HEK293T (cell line): ENCODE data around the gene CST4.
"Not testable (repeated sequence)": the region's sequence is repeated elsewhere in the genome, so short reads cannot be mapped to it uniquely, and the experiment has no call there.

Source experiments
- CTCF ChIA-PET: fragments of 350-600 bp; formaldehyde crosslinking; extraction: SDS; loops from one replicate; lab custom pipeline; 2021; ENCODE audit warnings: antibody characterized with exemption, inconsistent platforms; lab: Yijun Ruan, JAX
- POLR2A ChIA-PET: fragments of 350-600 bp; formaldehyde crosslinking; extraction: SDS; loops from one replicate; lab custom pipeline; 2020; ENCODE audit warnings: antibody characterized with exemption, inconsistent platforms; lab: Yijun Ruan, JAX
- DNase-seq: peaks from one replicate; pipeline ENCODE4 v3.0.0; 2012; ENCODE audit warnings: mixed read lengths; ENCODE audit errors: extremely low spot score
- ARNT ChIP-seq: fragments of 450-650 bp; IDR thresholded peaks from 2 replicates; pipeline ENCODE4 v1.6.1; 2017; ENCODE audit warnings: mild to moderate bottlenecking
- BHLHE40 ChIP-seq: fragments of 450-650 bp; IDR thresholded peaks from 2 replicates; pipeline ENCODE4 v1.6.1; 2016; ENCODE audit warnings: mild to moderate bottlenecking, moderate library complexity, borderline replicate concordance
- CTBP1 ChIP-seq: fragments of 450-650 bp; IDR thresholded peaks from 2 replicates; pipeline ENCODE4 v1.6.1; 2016; ENCODE audit warnings: borderline replicate concordance
- ELF4 ChIP-seq: fragments of 450-650 bp; IDR thresholded peaks from 2 replicates; pipeline ENCODE4 v1.6.1; 2017; ENCODE audit warnings: antibody characterized with exemption
- FOXA1 ChIP-seq: fragments of 450-650 bp; IDR thresholded peaks from 2 replicates; pipeline ENCODE4 v1.6.1; 2016; ENCODE audit warnings: mild to moderate bottlenecking
- FOXK2 ChIP-seq: fragments of 450-650 bp; IDR thresholded peaks from 2 replicates; pipeline ENCODE4 v1.6.1; 2016; ENCODE audit warnings: mild to moderate bottlenecking
- FOXM1 ChIP-seq: fragments of 450-650 bp; IDR thresholded peaks from 2 replicates; pipeline ENCODE4 v1.6.1; 2017; ENCODE audit warnings: mild to moderate bottlenecking, borderline replicate concordance
- HDGF ChIP-seq: fragments of 450-650 bp; IDR thresholded peaks from 2 replicates; pipeline ENCODE4 v1.6.1; 2017; ENCODE audit warnings: antibody characterized with exemption, borderline replicate concordance
- L3MBTL2 ChIP-seq: fragments of 450-650 bp; conservative IDR thresholded peaks from 2 replicates; pipeline ENCODE4 v1.6.1; 2016; ENCODE audit warnings: mild to moderate bottlenecking
- LEF1 ChIP-seq: fragments of 450-650 bp; IDR thresholded peaks from 2 replicates; pipeline ENCODE4 v1.6.1; 2017; ENCODE audit warnings: mild to moderate bottlenecking, borderline replicate concordance
- NFRKB ChIP-seq: fragments of 450-650 bp; IDR thresholded peaks from 2 replicates; pipeline ENCODE4 v1.6.1; 2016; ENCODE audit warnings: mild to moderate bottlenecking, moderate library complexity
- SP1 ChIP-seq: fragments of 450-650 bp; IDR thresholded peaks from 2 replicates; pipeline ENCODE4 v1.6.1; 2017
- SUZ12 ChIP-seq: fragments of 450-650 bp; IDR thresholded peaks from 2 replicates; pipeline ENCODE4 v1.6.1; 2016; ENCODE audit warnings: mild to moderate bottlenecking
- TARDBP ChIP-seq: fragments of 450-650 bp; IDR thresholded peaks from 2 replicates; pipeline ENCODE4 v1.6.1; 2016
- ZNF384 ChIP-seq: fragments of 450-650 bp; IDR thresholded peaks from 2 replicates; pipeline ENCODE4 v1.6.1; 2016
- TF ChIP-seq, protein P1 (sequence below): fragments of 450-650 bp; IDR thresholded peaks from 2 replicates; pipeline ENCODE4 v1.6.1; 2016

The CST4 gene

DNA sequence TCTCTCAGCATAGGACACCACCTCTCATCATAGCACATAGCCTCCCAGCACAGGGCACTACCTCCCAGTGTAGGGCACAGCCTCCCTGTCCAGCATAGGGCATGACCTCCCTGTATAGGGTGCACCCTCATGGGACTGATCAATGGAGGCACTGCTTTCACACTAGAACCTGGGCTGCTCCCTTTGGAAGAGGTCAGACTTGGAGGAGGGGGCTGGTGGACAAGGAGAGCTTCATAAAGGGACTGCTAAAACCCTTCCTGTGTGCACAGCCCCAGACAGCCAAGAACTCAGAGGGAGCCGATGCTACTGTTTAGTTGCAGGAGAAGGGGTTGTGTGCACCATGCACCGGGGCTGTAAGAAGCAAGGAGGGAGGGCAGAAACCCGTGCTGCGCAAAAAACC, 21.9 kb upstream of the CST4 start:
- DNase-seq, result no peak
- ChIA-PET CTCF (no interaction called here), POLR2A (no interaction called here)
- no peak for TF ChIP-seq FOXK2
- TF ChIP-seq SUZ12, result no peak
- TF ChIP-seq L3MBTL2, result no peak
- no peak for TF ChIP-seq FOXM1
- no peak for TF ChIP-seq SP1
- TF ChIP-seq HDGF, result no peak
- TF ChIP-seq ZNF384, result no peak
- no peak for TF ChIP-seq TARDBP
- no peak for TF ChIP-seq ARNT

DNA sequence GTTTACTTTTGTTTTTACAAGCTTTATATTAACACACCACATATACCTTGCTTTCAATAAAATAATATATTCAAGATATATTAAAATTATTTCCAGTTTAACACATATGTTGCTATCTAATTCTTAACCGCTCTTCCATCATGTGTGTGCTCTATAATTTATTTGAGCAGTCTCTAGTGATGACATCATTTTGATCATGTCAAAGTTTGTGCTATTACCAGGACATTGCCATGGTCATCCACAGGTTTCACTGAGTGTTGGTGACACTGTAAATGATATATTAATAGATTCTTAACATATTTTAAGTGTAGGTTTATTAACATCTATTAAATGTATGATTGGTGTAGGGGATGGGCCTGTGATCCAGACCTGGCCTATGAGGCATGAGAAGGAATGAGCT, 17.1 kb upstream of the CST4 start:
- no peak for DNase-seq
- POLR2A ChIA-PET, result no interaction called here
- CTCF ChIA-PET, result interaction anchor here (1.1 kb wide), 1 partner anchor 77 kb away, joined by 3 read pairs; no protein-coding TSS in a partner anchor
- no peak for TF ChIP-seq CTBP1
- TF ChIP-seq FOXM1, result no peak
- no peak for TF ChIP-seq SUZ12
- TF ChIP-seq ARNT, result no peak
- no peak for TF ChIP-seq HDGF
- no peak for TF ChIP-seq FOXA1
- TF ChIP-seq BHLHE40, result no peak
- TF ChIP-seq SP1, result no peak
- no peak for TF ChIP-seq ZNF384
- TF ChIP-seq NFRKB, result no peak

DNA sequence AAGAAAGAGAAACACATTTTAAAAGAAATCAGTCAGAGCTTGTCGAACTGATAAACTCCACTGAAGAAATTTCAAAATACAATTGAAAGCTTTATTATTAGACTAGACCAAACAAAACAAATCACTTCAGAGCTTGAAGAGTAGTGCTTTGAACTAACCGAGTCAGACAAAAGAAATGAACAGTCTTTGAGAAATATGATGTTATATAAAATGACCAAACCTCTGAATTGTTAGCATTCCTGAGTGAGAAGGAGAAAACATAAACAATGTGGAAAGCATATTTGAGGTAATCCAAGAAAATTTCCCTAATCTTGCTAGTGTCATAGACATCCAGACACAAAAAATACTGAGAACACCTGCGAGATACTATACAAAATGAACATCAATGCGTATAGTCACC, 13.2 kb upstream of the CST4 start:
- no peak for DNase-seq
- POLR2A ChIA-PET, result no interaction called here
- TF ChIP-seq HDGF (no peak), L3MBTL2 (no peak), FOXA1 (no peak), CTBP1 (no peak), ARNT (no peak), NFRKB (no peak), ZNF384 (no peak), ELF4 (no peak), TARDBP (no peak), FOXM1 (no peak), SP1 (no peak), FOXK2 (no peak), BHLHE40 (no peak), SUZ12 (no peak), LEF1 (no peak)
- TF ChIP-seq, protein P1, sequence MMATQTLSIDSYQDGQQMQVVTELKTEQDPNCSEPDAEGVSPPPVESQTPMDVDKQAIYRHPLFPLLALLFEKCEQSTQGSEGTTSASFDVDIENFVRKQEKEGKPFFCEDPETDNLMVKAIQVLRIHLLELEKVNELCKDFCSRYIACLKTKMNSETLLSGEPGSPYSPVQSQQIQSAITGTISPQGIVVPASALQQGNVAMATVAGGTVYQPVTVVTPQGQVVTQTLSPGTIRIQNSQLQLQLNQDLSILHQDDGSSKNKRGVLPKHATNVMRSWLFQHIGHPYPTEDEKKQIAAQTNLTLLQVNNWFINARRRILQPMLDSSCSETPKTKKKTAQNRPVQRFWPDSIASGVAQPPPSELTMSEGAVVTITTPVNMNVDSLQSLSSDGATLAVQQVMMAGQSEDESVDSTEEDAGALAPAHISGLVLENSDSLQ, result no peak
- CTCF ChIA-PET, result no interaction called here

DNA sequence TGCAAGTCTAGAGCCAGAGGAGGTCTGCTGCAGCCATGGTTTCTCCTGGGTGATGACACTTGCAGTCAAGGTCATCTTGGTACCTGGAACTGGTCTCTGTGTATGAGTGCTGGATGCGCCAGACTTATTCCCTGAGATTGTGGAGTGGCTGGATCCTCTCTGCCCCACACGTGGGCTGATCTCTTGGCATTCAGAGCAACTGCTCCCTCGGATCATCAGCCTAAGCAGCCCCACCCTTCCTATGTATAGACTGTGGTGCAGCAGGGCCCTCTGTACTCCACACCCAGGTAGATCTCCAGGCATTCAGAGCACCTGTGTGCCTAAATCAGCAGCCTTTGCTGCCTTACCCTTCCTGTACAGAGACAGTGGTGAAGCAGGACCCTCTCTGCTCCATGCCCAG, 12.1 kb upstream of the CST4 start:
- TF ChIP-seq LEF1 (no peak), HDGF (no peak), NFRKB (no peak), TARDBP (no peak), L3MBTL2 (no peak), ZNF384 (no peak), ARNT (no peak), FOXA1 (no peak), BHLHE40 (no peak), FOXM1 (no peak), FOXK2 (no peak), SUZ12 (no peak), ELF4 (no peak), CTBP1 (no peak), SP1 (no peak)
- TF ChIP-seq, protein P1, result no peak
- no peak for DNase-seq
- ChIA-PET CTCF (no interaction called here), POLR2A (no interaction called here)

DNA sequence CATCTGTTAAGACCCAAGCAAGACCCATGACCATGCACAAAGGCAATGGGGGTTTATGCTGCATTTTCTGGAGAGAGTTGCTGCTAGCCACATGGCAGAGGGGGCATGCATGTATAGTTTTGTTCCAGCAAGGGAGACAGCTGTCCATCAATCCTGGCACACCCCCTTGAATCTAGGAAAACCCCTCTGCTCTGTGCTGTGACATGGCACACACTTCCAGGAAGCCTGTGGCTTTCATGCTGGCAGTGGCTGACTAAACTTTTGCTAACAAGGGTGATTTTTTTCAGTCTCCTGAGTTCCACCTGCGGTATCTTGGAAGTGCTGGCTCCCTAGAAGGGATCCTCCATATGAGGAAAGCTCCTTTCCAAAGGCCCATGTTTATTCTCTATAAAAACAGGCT, 9.1 kb upstream of the CST4 start:
- CTCF ChIA-PET, result no interaction called here
- TF ChIP-seq SP1 (no peak), FOXM1 (no peak), HDGF (no peak), NFRKB (no peak), CTBP1 (no peak), TARDBP (no peak), L3MBTL2 (no peak), BHLHE40 (no peak), ZNF384 (no peak), LEF1 (no peak)
- TF ChIP-seq, protein P1, result no peak
- no peak for DNase-seq
- POLR2A ChIA-PET, result no interaction called here

DNA sequence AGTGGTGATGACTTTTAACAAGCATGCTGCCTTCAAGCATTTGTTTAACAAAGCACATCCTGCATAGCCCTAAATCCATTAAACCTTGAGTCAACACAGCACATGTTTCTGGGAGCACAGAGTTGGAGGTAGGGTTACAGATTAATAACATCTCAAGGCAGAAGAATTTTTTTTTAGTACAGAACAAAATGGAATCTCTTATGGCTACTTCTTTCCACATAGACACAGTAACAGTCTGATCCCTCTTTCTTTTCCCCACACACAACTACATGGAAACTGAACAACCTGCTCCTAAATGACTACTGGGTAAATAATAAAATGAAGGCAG, 6.2 kb upstream of the CST4 start:
- POLR2A ChIA-PET, CTCF ChIA-PET, DNase-seq: not testable (repeated sequence)

- CTCF ChIA-PET, result not testable (repeated sequence)
Observed at GRCh38 chr20:23694178-23695067, 5.6 kb upstream of the CST4 start.

GRCh38 chr20:23692725-23693619, 4.1 kb upstream of the CST4 start:
- CTCF ChIA-PET, POLR2A ChIA-PET, DNase-seq: not testable (repeated sequence)

More at GRCh38 chr20:23694178-23695067, 5.6 kb upstream of the CST4 start:
- DNase-seq, POLR2A ChIA-PET: not testable (repeated sequence)
